Activated CD8-positive, alpha-beta T cell treated with anti-CD3 and anti-CD28 coated beads, Interleukin-2, amount 10 ng/mL, durations not matched to agents 7 days and 5 days (primary cell): Measurements from ENCODE around the gene RPIA. TPM values are rescaled to one million over a fixed set of nuclear protein-coding genes. Genes with fewer than 3 reads are reported as not detected.
"Not testable (repeated sequence)": the region's sequence is repeated elsewhere in the genome, so short reads cannot be mapped to it uniquely, and the experiment has no call there.

ENCODE experiments used
- ATAC-seq: fragments of 150-1000 bp; cut with Tn5 transposase; one replicate; pipeline ENCODE4 v1.10.0; 2021; ENCODE audit warnings: moderate library complexity
- CTCF ChIA-PET: fragments of 350-600 bp; sonication (Branson Sonifier 250); formaldehyde crosslinking; loops from one replicate; lab custom pipeline; 2021; ENCODE audit warnings: antibody characterized with exemption; lab: Charles Lee
- POLR2A ChIA-PET: fragments of 350-600 bp; sonication (Branson Sonifier 250); formaldehyde crosslinking; loops from one replicate; lab custom pipeline; 2021; ENCODE audit warnings: antibody characterized with exemption; lab: Charles Lee
- DNase-seq: peaks from one replicate; pipeline ENCODE4 v3.0.0-alpha.2; 2020
- H3K27ac Mint-ChIP-seq: one replicate; pipeline ENCODE4 v1.8.0; 2021; ENCODE audit warnings: mild to moderate bottlenecking, mixed read lengths
- H3K27me3 Mint-ChIP-seq: one replicate; pipeline ENCODE4 v1.8.0; 2021; ENCODE audit warnings: low read depth, mixed read lengths
- H3K36me3 Mint-ChIP-seq: one replicate; pipeline ENCODE4 v1.8.0; 2021; ENCODE audit warnings: low read depth, mixed read lengths
- H3K4me1 Mint-ChIP-seq: one replicate; pipeline ENCODE4 v1.8.0; 2021; ENCODE audit warnings: low read depth, mixed read lengths
- H3K4me3 Mint-ChIP-seq: one replicate; pipeline ENCODE4 v1.8.0; 2021; ENCODE audit warnings: mild to moderate bottlenecking, mixed read lengths
- H3K9me3 Mint-ChIP-seq: one replicate; pipeline ENCODE4 v1.8.0; 2022; ENCODE audit warnings: mixed read lengths; ENCODE audit not compliant: insufficient read depth
- total RNA-seq, 2 experiments: library from RNA; stranded (reverse); gene quantifications; one replicate each; pipeline ENCODE4 v1.2.3, GENCODE V29; 2021

Gene RPIA
- total RNA-seq, 2 experiments from 2014 or later = 47.8 to 51.8 TPM

GRCh38 chr2:88796523-88796922 lies 105.0 kb downstream of the RPIA start:
- H3K4me3 Mint-ChIP-seq, H3K9me3 Mint-ChIP-seq, H3K4me1 Mint-ChIP-seq, POLR2A ChIA-PET, ATAC-seq, CTCF ChIA-PET, H3K36me3 Mint-ChIP-seq, H3K27ac Mint-ChIP-seq, DNase-seq, H3K27me3 Mint-ChIP-seq: not testable (repeated sequence)

DNA sequence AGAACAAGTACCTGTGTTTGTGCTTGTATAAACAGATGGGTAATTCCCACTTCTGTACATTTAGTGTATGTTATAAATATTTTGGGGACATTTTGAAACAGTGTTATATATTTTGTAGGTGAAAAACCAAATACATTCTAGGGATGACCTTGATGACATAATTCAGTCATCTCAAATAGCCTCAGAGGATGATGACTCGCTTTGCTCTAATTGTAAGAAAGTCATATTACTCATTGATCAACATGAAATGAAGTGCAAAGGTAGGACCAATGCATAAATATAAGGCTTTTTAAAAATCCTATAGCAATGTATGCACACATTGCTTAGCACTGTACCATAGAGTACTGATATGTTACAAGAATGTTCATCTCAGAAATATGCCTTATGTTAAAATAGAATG lies 105.7 kb downstream of the RPIA start:
- H3K9me3 Mint-ChIP-seq, DNase-seq, H3K4me1 Mint-ChIP-seq, H3K4me3 Mint-ChIP-seq, H3K27ac Mint-ChIP-seq, POLR2A ChIA-PET, CTCF ChIA-PET, ATAC-seq, H3K36me3 Mint-ChIP-seq: not testable (repeated sequence)
- H3K27me3 Mint-ChIP-seq = peaks cover 12% of the 10 kb centered on the region

Other genes starting within 250 kb of the RPIA start
- gene FOXI3, start 239.0 kb upstream of the RPIA start, total RNA-seq = not detected
- 10 to 100 TPM; 18.4 to 19.7 TPM for gene EIF2AK3, start 64.2 kb upstream of the RPIA start, total RNA-seq